PC-9 (cell line): ENCODE data around the gene ITPRIP.

Experiments used
- EZH2 ChIP-seq: fragments of 200-600 bp; sonication (generic); IDR thresholded peaks from 2 replicates; pipeline ENCODE4 v1.8.0; 2017; ENCODE audit warnings: antibody characterized with exemption, low read depth
- TF ChIP-seq, protein P1 (sequence below): fragments of 200-600 bp; sonication (generic); conservative IDR thresholded peaks from 2 replicates; pipeline ENCODE4 v1.6.1; 2017; ENCODE audit warnings: mixed run types, antibody characterized with exemption, mild to moderate bottlenecking, moderate library complexity

- TF ChIP-seq, protein P1, sequence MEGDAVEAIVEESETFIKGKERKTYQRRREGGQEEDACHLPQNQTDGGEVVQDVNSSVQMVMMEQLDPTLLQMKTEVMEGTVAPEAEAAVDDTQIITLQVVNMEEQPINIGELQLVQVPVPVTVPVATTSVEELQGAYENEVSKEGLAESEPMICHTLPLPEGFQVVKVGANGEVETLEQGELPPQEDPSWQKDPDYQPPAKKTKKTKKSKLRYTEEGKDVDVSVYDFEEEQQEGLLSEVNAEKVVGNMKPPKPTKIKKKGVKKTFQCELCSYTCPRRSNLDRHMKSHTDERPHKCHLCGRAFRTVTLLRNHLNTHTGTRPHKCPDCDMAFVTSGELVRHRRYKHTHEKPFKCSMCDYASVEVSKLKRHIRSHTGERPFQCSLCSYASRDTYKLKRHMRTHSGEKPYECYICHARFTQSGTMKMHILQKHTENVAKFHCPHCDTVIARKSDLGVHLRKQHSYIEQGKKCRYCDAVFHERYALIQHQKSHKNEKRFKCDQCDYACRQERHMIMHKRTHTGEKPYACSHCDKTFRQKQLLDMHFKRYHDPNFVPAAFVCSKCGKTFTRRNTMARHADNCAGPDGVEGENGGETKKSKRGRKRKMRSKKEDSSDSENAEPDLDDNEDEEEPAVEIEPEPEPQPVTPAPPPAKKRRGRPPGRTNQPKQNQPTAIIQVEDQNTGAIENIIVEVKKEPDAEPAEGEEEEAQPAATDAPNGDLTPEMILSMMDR: no peak
- TF ChIP-seq EZH2: no peak
Measured at GRCh38 chr10:104321226-104321625, 17.0 kb downstream of the ITPRIP start.
